Activated CD4-positive, alpha-beta T cell treated with anti-CD3 and anti-CD28 coated beads, Interleukin-2, amount 10 ng/mL, durations not matched to agents 24 days and 14 days (primary cell): ENCODE data around the gene PIK3CA. TPM values are rescaled to one million over a fixed set of nuclear protein-coding genes. Genes with fewer than 3 reads are reported as not detected.
"Not testable (repeated sequence)": the region's sequence is repeated elsewhere in the genome, so short reads cannot be mapped to it uniquely, and the experiment has no call there.

Experiments used
- DNase-seq: peaks from one replicate; pipeline ENCODE4 v3.0.0; 2022
- H3K27ac Mint-ChIP-seq: one replicate; pipeline ENCODE4 v1.8.0; 2022; ENCODE audit warnings: mild to moderate bottlenecking, mixed read lengths
- H3K27me3 Mint-ChIP-seq: one replicate; pipeline ENCODE4 v1.8.0; 2022; ENCODE audit warnings: mixed read lengths
- H3K36me3 Mint-ChIP-seq: one replicate; pipeline ENCODE4 v1.8.0; 2022; ENCODE audit warnings: low read depth, mild to moderate bottlenecking, mixed read lengths
- H3K4me1 Mint-ChIP-seq: one replicate; pipeline ENCODE4 v1.8.0; 2021; ENCODE audit warnings: mixed read lengths
- H3K4me3 Mint-ChIP-seq: one replicate; pipeline ENCODE4 v1.8.0; 2022; ENCODE audit warnings: mild to moderate bottlenecking, moderate library complexity, mixed read lengths
- H3K9me3 Mint-ChIP-seq: one replicate; pipeline ENCODE4 v1.8.0; 2021; ENCODE audit warnings: mixed read lengths
- intact Hi-C: fragments of 100-400 bp; cut with micrococcal nuclease; formaldehyde crosslinking; loops from one replicate; pipeline ENCODE4 v1.15.1; 2023
- total RNA-seq: library from RNA; stranded (reverse); gene quantifications from 2 replicates; pipeline ENCODE4 v1.2.3, GENCODE V29; 2022

Gene PIK3CA
- total RNA-seq: 17.3 and 18.5 TPM in 2 replicates

- peak within 1 kb of the TSS; percentile 95 for H3K27ac Mint-ChIP-seq
- H3K36me3 Mint-ChIP-seq: peaks cover 2% of the 10 kb centered on the region
- intact Hi-C loops: loop anchor here (1.0 to 5.0 kb wide), 11 partner anchors 43 to 1811 kb away; partner anchors contain the start of genes ACTL6A, FXR1, MFN1 and ZNF639
- H3K27me3 Mint-ChIP-seq: peaks cover 19% of the 10 kb centered on the region
- DNase-seq: peak; percentile 97
- peaks cover 26% of the 10 kb centered on the region for H3K4me1 Mint-ChIP-seq
- H3K4me3 Mint-ChIP-seq: peak within 1 kb of the TSS; percentile 91
- no peaks in the 10 kb centered on the region for H3K9me3 Mint-ChIP-seq
Measured at GRCh38 chr3:179147873-179148615, at the start of gene PIK3CA. TSS of gene PIK3CA (plus strand) at chr3:179148357. CDS start at chr3:179198826, 50,469 bp downstream.

- Mint-ChIP-seq H3K36me3 (no peaks in the 10 kb centered on the region), H3K4me3 (no peak overlapping the region), H3K27ac (no peak overlapping the region), H3K27me3 (peaks cover 8% of the 10 kb centered on the region), H3K9me3 (no peaks in the 10 kb centered on the region), H3K4me1 (no peaks in the 10 kb centered on the region)
- intact Hi-C loops: no loop called here
- DNase-seq: no peak
Measured at GRCh38 chr3:179098388-179099077, 49.6 kb upstream of the PIK3CA start.

GRCh38 chr3:179100652-179101051, 47.5 kb upstream of the PIK3CA start:
- Mint-ChIP-seq H3K4me3 (no peak overlapping the region), H3K27ac (no peak overlapping the region), H3K36me3 (no peaks in the 10 kb centered on the region), H3K27me3 (peaks cover 7% of the 10 kb centered on the region), H3K9me3 (no peaks in the 10 kb centered on the region), H3K4me1 (peaks cover 1% of the 10 kb centered on the region)
- intact Hi-C loops: no loop called here
- no peak for DNase-seq

- Mint-ChIP-seq H3K9me3 (peaks cover 5% of the 10 kb centered on the region), H3K4me3 (no peak overlapping the region)
Measured at GRCh38 chr3:179105881-179106280, 42.3 kb upstream of the PIK3CA start.

GRCh38 chr3:179107617-179108016, 40.5 kb upstream of the PIK3CA start:
- no peaks in the 10 kb centered on the region for H3K36me3 Mint-ChIP-seq
- H3K4me3 Mint-ChIP-seq: no peak overlapping the region
- peaks cover 14% of the 10 kb centered on the region for H3K27me3 Mint-ChIP-seq
- DNase-seq: no peak
- H3K27ac Mint-ChIP-seq: no peak overlapping the region
- H3K9me3 Mint-ChIP-seq: peaks cover 5% of the 10 kb centered on the region
- intact Hi-C loops: no loop called here
- H3K4me1 Mint-ChIP-seq: peaks cover 3% of the 10 kb centered on the region

More at GRCh38 chr3:179105881-179106280, 42.3 kb upstream of the PIK3CA start:
- Mint-ChIP-seq H3K36me3 (no peaks in the 10 kb centered on the region), H3K27me3 (peaks cover 10% of the 10 kb centered on the region), H3K4me1 (peaks cover 3% of the 10 kb centered on the region), H3K27ac (no peak overlapping the region)
- DNase-seq: no peak
- intact Hi-C loops: loop anchor here (1.0 to 2.0 kb wide), 3 partner anchors 41 to 210 kb away; no protein-coding TSS in a partner anchor

GRCh38 chr3:179108086-179108485, 40.1 kb upstream of the PIK3CA start:
- Mint-ChIP-seq H3K9me3 (peaks cover 5% of the 10 kb centered on the region), H3K4me3 (no peak overlapping the region), H3K27ac (no peak overlapping the region), H3K36me3 (no peaks in the 10 kb centered on the region), H3K27me3 (peaks cover 18% of the 10 kb centered on the region), H3K4me1 (peaks cover 3% of the 10 kb centered on the region)
- intact Hi-C loops: no loop called here
- DNase-seq: no peak

- Mint-ChIP-seq H3K27ac (no peak overlapping the region), H3K4me3 (no peak overlapping the region), H3K36me3 (no peaks in the 10 kb centered on the region), H3K27me3 (peaks cover 21% of the 10 kb centered on the region), H3K9me3 (peaks cover 3% of the 10 kb centered on the region), H3K4me1 (no peaks in the 10 kb centered on the region)
- intact Hi-C loops: no loop called here
- no peak for DNase-seq
Measured at GRCh38 chr3:179113903-179114302, 34.3 kb upstream of the PIK3CA start.

- H3K4me3 Mint-ChIP-seq, intact Hi-C loops, H3K9me3 Mint-ChIP-seq, H3K36me3 Mint-ChIP-seq, H3K27ac Mint-ChIP-seq, DNase-seq, H3K4me1 Mint-ChIP-seq: not testable (repeated sequence)
- H3K27me3 Mint-ChIP-seq: peaks cover 21% of the 10 kb centered on the region
Measured at GRCh38 chr3:179115444-179115843, 32.7 kb upstream of the PIK3CA start.

GRCh38 chr3:179116816-179117215, 31.3 kb upstream of the PIK3CA start:
- Mint-ChIP-seq H3K36me3 (no peaks in the 10 kb centered on the region), H3K4me3 (no peak overlapping the region)
- intact Hi-C loops: no loop called here

GRCh38 chr3:179132191-179132890, 15.8 kb upstream of the PIK3CA start:
- H3K27ac Mint-ChIP-seq, DNase-seq, H3K9me3 Mint-ChIP-seq, intact Hi-C loops, H3K4me3 Mint-ChIP-seq, H3K4me1 Mint-ChIP-seq, H3K27me3 Mint-ChIP-seq, H3K36me3 Mint-ChIP-seq: not testable (repeated sequence)

More at GRCh38 chr3:179116816-179117215, 31.3 kb upstream of the PIK3CA start:
- H3K9me3 Mint-ChIP-seq: peaks cover 3% of the 10 kb centered on the region
- no peak for DNase-seq
- no peak overlapping the region for H3K27ac Mint-ChIP-seq
- H3K27me3 Mint-ChIP-seq: peaks cover 18% of the 10 kb centered on the region
- no peaks in the 10 kb centered on the region for H3K4me1 Mint-ChIP-seq

- Mint-ChIP-seq H3K27me3 (peaks cover 16% of the 10 kb centered on the region), H3K4me1 (peaks cover 5% of the 10 kb centered on the region), H3K27ac (no peak overlapping the region), H3K4me3 (no peak overlapping the region), H3K9me3 (peaks cover 6% of the 10 kb centered on the region), H3K36me3 (no peaks in the 10 kb centered on the region)
- DNase-seq: no peak
- intact Hi-C loops: no loop called here
Measured at GRCh38 chr3:179133575-179133974, 14.6 kb upstream of the PIK3CA start.

- H3K9me3 Mint-ChIP-seq: peaks cover 7% of the 10 kb centered on the region
- H3K27ac Mint-ChIP-seq: no peak overlapping the region
- no peak for DNase-seq
- H3K4me3 Mint-ChIP-seq: no peak overlapping the region
- intact Hi-C loops: no loop called here
- no peaks in the 10 kb centered on the region for H3K36me3 Mint-ChIP-seq
- H3K27me3 Mint-ChIP-seq: peaks cover 36% of the 10 kb centered on the region
- peaks cover 5% of the 10 kb centered on the region for H3K4me1 Mint-ChIP-seq
Measured at GRCh38 chr3:179136195-179136594, 12.0 kb upstream of the PIK3CA start.

- Mint-ChIP-seq H3K36me3 (no peaks in the 10 kb centered on the region), H3K27ac (no peak overlapping the region), H3K4me3 (no peak overlapping the region), H3K27me3 (peaks cover 55% of the 10 kb centered on the region), H3K4me1 (peaks cover 9% of the 10 kb centered on the region), H3K9me3 (peaks cover 7% of the 10 kb centered on the region)
- no peak for DNase-seq
- intact Hi-C loops: no loop called here
Measured at GRCh38 chr3:179141890-179142289, 6.3 kb upstream of the PIK3CA start.
